H9 (cell line): ENCODE results near the gene ATPAF2. TPM values are rescaled to one million over a fixed set of nuclear protein-coding genes. Genes with fewer than 3 reads are reported as not detected.

Experiments
- DNase-seq: peaks from one replicate; pipeline ENCODE4 v3.0.0-alpha.2; 2017
- H2AFZ ChIP-seq: one replicate; pipeline ENCODE4 v1.6.1; 2013; ENCODE audit warnings: mild to moderate bottlenecking, low read length, control low read depth, moderate library complexity
- H2AK5ac ChIP-seq: 2 replicates; pipeline ENCODE4 v1.6.1; 2013; ENCODE audit warnings: low read length, control low read depth, mixed read lengths; ENCODE audit not compliant: insufficient read length
- H2BK120ac ChIP-seq: one replicate; pipeline ENCODE4 v1.6.1; 2013; ENCODE audit warnings: low read depth, mild to moderate bottlenecking, low read length, control low read depth, inconsistent platforms; ENCODE audit not compliant: poor library complexity, severe bottlenecking
- H2BK12ac ChIP-seq: 2 replicates; pipeline ENCODE4 v1.6.1; 2013; ENCODE audit warnings: low read length, control low read depth, mixed read lengths, low read depth; ENCODE audit not compliant: insufficient read length
- H2BK15ac ChIP-seq: 2 replicates; pipeline ENCODE4 v1.6.1; 2013; ENCODE audit warnings: low read depth, low read length, control low read depth
- H2BK20ac ChIP-seq: one replicate; pipeline ENCODE4 v1.6.1; 2013; ENCODE audit warnings: low read depth, mild to moderate bottlenecking, low read length, control low read depth, inconsistent platforms; ENCODE audit not compliant: poor library complexity, severe bottlenecking
- H2BK5ac ChIP-seq: 2 replicates; pipeline ENCODE4 v1.6.1; 2013; ENCODE audit warnings: low read length, control low read depth, mixed read lengths; ENCODE audit not compliant: insufficient read length
- H3K14ac ChIP-seq: 2 replicates; pipeline ENCODE4 v1.6.1; 2013; ENCODE audit warnings: low read length, control low read depth; ENCODE audit not compliant: insufficient read depth
- H3K18ac ChIP-seq: 2 replicates; pipeline ENCODE4 v1.6.1; 2013; ENCODE audit warnings: low read depth, mild to moderate bottlenecking, mixed read lengths, low read length, control low read depth; ENCODE audit not compliant: insufficient read length
- H3K23ac ChIP-seq: 2 replicates; pipeline ENCODE4 v1.6.1; 2013; ENCODE audit warnings: low read length, control low read depth, mixed read lengths, low read depth; ENCODE audit not compliant: insufficient read length
- H3K23me2 ChIP-seq: 2 replicates; pipeline ENCODE4 v1.6.1; 2013; ENCODE audit warnings: low read depth, mild to moderate bottlenecking, mixed read lengths, low read length, control low read depth; ENCODE audit not compliant: insufficient read length, poor library complexity, severe bottlenecking
- H3K27ac ChIP-seq: 2 replicates; pipeline ENCODE4 v1.5.1; 2013; ENCODE audit warnings: low read length, control low read depth, mixed read lengths, low read depth; ENCODE audit not compliant: insufficient read length
- H3K27me3 ChIP-seq: 2 replicates; pipeline ENCODE4 v1.6.1; 2013; ENCODE audit warnings: low read length, control low read depth, inconsistent platforms; ENCODE audit not compliant: insufficient read depth
- H3K4ac ChIP-seq: 2 replicates; pipeline ENCODE4 v1.6.1; 2013; ENCODE audit warnings: low read depth, mild to moderate bottlenecking, control low read depth, inconsistent platforms, low read length, moderate library complexity
- H3K4me1 ChIP-seq: 2 replicates; pipeline ENCODE4 v1.6.1; 2013; ENCODE audit warnings: low read length, control low read depth, inconsistent platforms; ENCODE audit not compliant: insufficient read depth
- H3K4me2 ChIP-seq: 2 replicates; pipeline ENCODE4 v1.6.1; 2013; ENCODE audit warnings: low read length, control low read depth, mixed read lengths; ENCODE audit not compliant: insufficient read length, insufficient read depth
- H3K56ac ChIP-seq: 2 replicates; pipeline ENCODE4 v1.6.1; 2013; ENCODE audit warnings: low read depth, mild to moderate bottlenecking, mixed read lengths, low read length, control low read depth; ENCODE audit not compliant: insufficient read length
- H3K79me1 ChIP-seq: 2 replicates; pipeline ENCODE4 v1.6.1; 2013; ENCODE audit warnings: low read depth, mild to moderate bottlenecking, moderate library complexity, low read length, control low read depth, inconsistent platforms; ENCODE audit not compliant: insufficient read depth, poor library complexity, severe bottlenecking
- H3K79me2 ChIP-seq: 2 replicates; pipeline ENCODE4 v1.6.1; 2013; ENCODE audit warnings: low read length, control low read depth, inconsistent platforms; ENCODE audit not compliant: insufficient read depth
- H3K9ac ChIP-seq: 2 replicates; pipeline ENCODE4 v1.6.1; 2013; ENCODE audit warnings: low read length, control low read depth, mixed read lengths; ENCODE audit not compliant: insufficient read length; ENCODE audit errors: extremely low read depth
- H3K9me3 ChIP-seq: one replicate; pipeline ENCODE4 v1.6.1; 2013; ENCODE audit warnings: low read depth, low read length, inconsistent platforms; ENCODE audit not compliant: control insufficient read depth
- H3T11ph ChIP-seq: one replicate; pipeline ENCODE4 v1.6.1; 2013; ENCODE audit warnings: mild to moderate bottlenecking, low read length, control low read depth, inconsistent platforms
- H4K20me1 ChIP-seq: one replicate; pipeline ENCODE4 v1.6.1; 2013; ENCODE audit not compliant: control insufficient read depth, insufficient read length, insufficient read depth
- H4K5ac ChIP-seq: 2 replicates; pipeline ENCODE4 v1.6.1; 2013; ENCODE audit warnings: low read depth, mild to moderate bottlenecking, mixed read lengths, low read length, control low read depth; ENCODE audit not compliant: insufficient read length
- H4K8ac ChIP-seq: replicated peaks from 2 replicates; pipeline ENCODE4 v1.6.1; 2013; ENCODE audit warnings: low read length, control low read depth, mixed read lengths, low read depth; ENCODE audit not compliant: insufficient read length
- H4K91ac ChIP-seq: 2 replicates; pipeline ENCODE4 v1.6.1; 2013; ENCODE audit warnings: low read depth, mild to moderate bottlenecking, moderate library complexity, mixed read lengths, low read length, control low read depth; ENCODE audit not compliant: insufficient read length
- H3K27ac Mint-ChIP-seq, 3 experiments: 2 replicates in 2 of 3; 3 replicates in 1 of 3; pipeline ENCODE4 v1.8.0; 2020 to 2021; ENCODE audit warnings: mixed read lengths in 3 of 3, mild to moderate bottlenecking in 1 of 3, moderate library complexity in 1 of 3
- H3K27me3 Mint-ChIP-seq: 2 replicates; pipeline ENCODE4 v1.8.0; 2021; ENCODE audit warnings: low read depth, mild to moderate bottlenecking, moderate library complexity, mixed read lengths
- H3K36me3 Mint-ChIP-seq, 3 experiments: 2 replicates in 2 of 3; 3 replicates in 1 of 3; pipeline ENCODE4 v1.8.0; 2020 to 2021; ENCODE audit warnings: low read depth in 3 of 3, mixed read lengths in 3 of 3; ENCODE audit not compliant: insufficient read depth in 1 of 3
- H3K4me1 Mint-ChIP-seq, 2 experiments: 2 replicates each; pipeline ENCODE4 v1.8.0; 2020; ENCODE audit warnings: mixed read lengths in 2 of 2
- H3K4me3 Mint-ChIP-seq, 2 experiments: 2 replicates in 1 of 2; 3 replicates in 1 of 2; pipeline ENCODE4 v1.8.0; 2020 to 2021; ENCODE audit warnings: mild to moderate bottlenecking in 2 of 2, mixed read lengths in 2 of 2, moderate library complexity in 1 of 2
- H3K9me3 Mint-ChIP-seq, 2 experiments: 2 replicates in 1 of 2; 3 replicates in 1 of 2; pipeline ENCODE4 v1.8.0; 2020; ENCODE audit warnings: mild to moderate bottlenecking in 2 of 2, mixed read lengths in 2 of 2, moderate library complexity in 1 of 2
- CTCF ChIP-seq: fragments of 200-600 bp; sonication (generic); conservative IDR thresholded peaks from 3 replicates; pipeline ENCODE4 v1.8.0; 2021; ENCODE audit warnings: antibody characterized with exemption, mild to moderate bottlenecking
- WGBS: extraction: QIAGEN DNeasy Blood & Tissue Kit; methylation state at CpG from one replicate; pipeline ENCODE4 v1.1.7; 2013; ENCODE audit warnings: missing lambda C conversion rate, low lambda C conversion rate, mixed read lengths; ENCODE audit not compliant: insufficient read length; ENCODE audit errors: extremely low coverage; 5-methylcytosine and 5-hydroxymethylcytosine counted together
- total RNA-seq: library from RNA; stranded (reverse); gene quantifications from 2 replicates; pipeline ENCODE4 v1.2.1, GENCODE V29; 2021

The ATPAF2 gene
- total RNA-seq, 1 experiment from 2014 or later, result 21.4 TPM

- no peak overlapping the region for H3K4me3 Mint-ChIP-seq
- H3K14ac ChIP-seq, result no peak overlapping the region
These were observed 4.0 kb upstream of the ATPAF2 start for GRCh38 chr17:18042983-18043382.

More at GRCh38 chr17:18042983-18043382, 4.0 kb upstream of the ATPAF2 start:
- H4K91ac ChIP-seq, result no peak overlapping the region
- Mint-ChIP-seq H3K27me3 (peaks cover 4% of the 10 kb centered on the region; the same call in 1 of the 2 replicates), H3K36me3 (peaks cover 11 to 25% (median 16%) of the 10 kb centered on the region in 3 experiments), H3K27ac (no peak overlapping the region), H3K4me1 (peaks cover 25 to 29% of the 10 kb centered on the region in 2 experiments), H3K9me3 (no peaks in the 10 kb centered on the region; a peak in 2 of 5 replicates)
- H2BK12ac ChIP-seq, result no peak overlapping the region
- no peak overlapping the region for H3K9ac ChIP-seq
- H2BK120ac ChIP-seq, result no peak overlapping the region
- H2BK15ac ChIP-seq, result no peak overlapping the region
- H3K27me3 ChIP-seq, result no peaks in the 10 kb centered on the region
- no peak overlapping the region for H3K18ac ChIP-seq
- no peak overlapping the region for H3K27ac ChIP-seq
- H3K4me2 ChIP-seq, result no peak overlapping the region
- H4K8ac ChIP-seq, result no peak overlapping the region
- no peak overlapping the region for H4K5ac ChIP-seq
- H3T11ph ChIP-seq, result no peak overlapping the region
- H3K4ac ChIP-seq, result no peak overlapping the region
- WGBS, result no CpG with 5 or more reads among the region's 8 CpGs
- peaks cover 12% of the 10 kb centered on the region for H3K23me2 ChIP-seq
- H3K79me2 ChIP-seq, result no peaks in the 10 kb centered on the region
- H3K56ac ChIP-seq, result no peak overlapping the region
- H2AK5ac ChIP-seq, result no peak overlapping the region
- TF ChIP-seq CTCF, result no peak
- no peaks in the 10 kb centered on the region for H4K20me1 ChIP-seq
- H3K23ac ChIP-seq, result no peak overlapping the region
- no peaks in the 10 kb centered on the region for H3K79me1 ChIP-seq
- H3K9me3 ChIP-seq, result no peaks in the 10 kb centered on the region
- H2AFZ ChIP-seq, result no peak overlapping the region
- DNase-seq, result no peak
- H2BK20ac ChIP-seq, result no peak overlapping the region
- no peaks in the 10 kb centered on the region; the same call in 1 of the 2 replicates for H3K4me1 ChIP-seq
- H2BK5ac ChIP-seq, result no peak overlapping the region
